ENCODE measurements around the gene MIDN.
"Not testable (repeated sequence)": the region's sequence is repeated elsewhere in the genome, so short reads cannot be mapped to it uniquely, and the experiment has no call there.

The MIDN gene

DNA sequence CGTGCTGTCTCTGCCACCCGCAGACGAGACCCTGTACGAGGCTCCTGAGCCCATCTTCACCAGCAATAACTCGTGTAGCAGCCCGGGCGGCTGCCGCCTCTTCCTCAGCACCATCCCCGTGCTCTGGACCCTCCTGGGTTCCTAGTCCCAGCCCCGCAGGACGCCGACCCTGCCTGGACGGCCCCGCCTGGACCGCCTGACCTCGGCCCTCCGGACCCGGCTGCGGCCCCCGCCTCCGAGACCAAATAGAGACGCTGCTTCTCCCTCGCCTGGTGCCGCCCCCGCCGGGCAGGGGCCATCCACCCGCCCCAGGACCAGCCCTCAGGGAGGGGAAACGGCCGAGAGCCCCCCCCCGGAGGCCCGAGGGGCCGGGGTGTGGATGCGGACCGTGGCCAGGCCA lies 51.4 kb downstream of the MIDN start:
- Mint-ChIP-seq H3K4me3 (no peak overlapping the region), H3K9me3 (no peaks in the 10 kb centered on the region), H3K27me3 (peaks cover 3% of the 10 kb centered on the region), H3K27ac (no peak overlapping the region), H3K4me1 (no peaks in the 10 kb centered on the region), H3K36me3 (ENCODE audit: low read depth) (no peaks in the 10 kb centered on the region)
- DNase-seq (no peak), ATAC-seq (no peak)

DNA sequence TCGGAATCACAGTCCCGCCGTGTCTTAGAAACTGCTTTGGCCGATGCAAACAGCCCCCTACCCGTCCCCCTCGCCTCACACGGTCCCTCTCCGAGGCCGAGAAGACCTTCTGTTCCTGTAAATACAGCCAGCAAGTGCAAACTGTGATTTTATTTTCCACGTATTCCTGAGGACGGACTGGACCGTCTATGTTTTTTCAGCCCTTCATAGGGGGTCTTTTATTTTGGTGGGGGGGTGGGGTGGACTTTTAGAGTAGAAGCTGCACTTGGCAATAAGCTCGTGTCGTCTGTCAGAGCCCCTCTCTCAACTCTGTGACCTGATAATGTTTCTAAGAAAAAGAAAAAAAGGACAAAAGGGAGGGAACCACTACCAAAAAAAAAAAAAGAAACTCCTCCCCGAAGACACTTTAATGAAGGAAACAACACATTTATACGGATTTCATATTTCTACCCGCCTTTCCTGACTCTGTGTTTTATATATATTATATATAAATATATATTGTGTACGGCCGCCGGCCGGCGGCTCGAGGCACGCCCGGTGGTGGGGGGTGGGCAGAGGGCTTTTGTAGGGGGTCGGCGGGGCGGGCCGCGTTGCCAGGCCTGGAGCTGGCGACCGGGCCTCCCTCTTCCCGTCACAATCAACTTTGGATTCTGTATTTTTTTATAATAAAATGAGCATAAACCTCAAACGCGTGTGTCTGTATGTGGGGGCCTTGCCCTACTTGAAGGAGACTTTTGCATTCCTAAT lies 52.5 kb downstream of the MIDN start:
- no peak for DNase-seq
- H3K4me1 Mint-ChIP-seq: no peaks in the 10 kb centered on the region
- H3K27me3 Mint-ChIP-seq: peaks cover 2% of the 10 kb centered on the region
- H3K27ac Mint-ChIP-seq: no peak overlapping the region
- no peaks in the 10 kb centered on the region for H3K36me3 Mint-ChIP-seq (ENCODE audit: low read depth)
- H3K4me3 Mint-ChIP-seq: no peak overlapping the region
- no peaks in the 10 kb centered on the region for H3K9me3 Mint-ChIP-seq
- no peak for ATAC-seq

- H3K27me3 Mint-ChIP-seq: peaks cover 2% of the 10 kb centered on the region
- no peaks in the 10 kb centered on the region for H3K36me3 Mint-ChIP-seq (ENCODE audit: low read depth)
- ATAC-seq (no peak), DNase-seq (no peak)
- no peaks in the 10 kb centered on the region for H3K4me1 Mint-ChIP-seq
- no peak overlapping the region for H3K27ac Mint-ChIP-seq
- no peaks in the 10 kb centered on the region for H3K9me3 Mint-ChIP-seq
- no peak overlapping the region for H3K4me3 Mint-ChIP-seq
These were observed 54.3 kb downstream of the MIDN start for GRCh38 chr19:1302533-1303239.

DNA sequence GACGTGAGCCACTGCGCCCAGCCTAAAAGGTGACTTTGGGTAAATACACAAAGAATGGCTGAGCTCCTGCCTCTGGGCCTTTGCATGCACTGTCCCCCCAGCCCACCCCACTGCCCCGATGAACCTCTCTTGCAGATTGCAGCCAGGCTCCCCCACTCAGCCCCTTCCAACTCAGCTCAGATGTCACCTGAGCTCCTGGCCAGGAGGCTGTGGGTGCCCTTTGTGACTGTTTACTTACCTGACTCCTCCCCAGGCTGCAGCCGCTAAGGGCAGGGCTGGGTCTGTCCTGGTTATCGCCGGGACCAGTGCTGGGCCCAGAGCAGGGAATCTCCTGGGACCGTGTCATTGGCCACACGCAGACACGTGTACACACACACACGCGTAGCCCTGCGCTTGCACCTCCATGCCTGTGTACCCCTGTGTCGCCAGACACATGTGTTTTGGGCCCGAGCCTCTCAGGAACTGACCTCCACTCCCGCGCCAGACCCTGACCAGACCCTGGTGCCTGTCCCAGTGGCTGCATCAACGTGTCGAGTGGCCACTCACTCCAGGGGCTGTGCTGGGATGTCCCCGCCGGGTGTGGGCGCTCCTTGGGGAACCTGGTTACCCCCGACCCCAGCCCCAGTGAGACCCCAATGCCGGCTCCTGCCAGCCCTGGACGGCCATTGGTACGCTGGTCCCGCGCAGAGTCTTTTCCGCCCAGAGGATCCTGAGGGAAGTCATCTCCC lies 56.0 kb downstream of the MIDN start:
- Mint-ChIP-seq H3K4me3 (no peak overlapping the region), H3K36me3 (ENCODE audit: low read depth) (no peaks in the 10 kb centered on the region), H3K4me1 (no peaks in the 10 kb centered on the region), H3K27me3 (no peaks in the 10 kb centered on the region), H3K9me3 (no peaks in the 10 kb centered on the region), H3K27ac (no peak overlapping the region)
- no peak for ATAC-seq
- DNase-seq: no peak

DNA sequence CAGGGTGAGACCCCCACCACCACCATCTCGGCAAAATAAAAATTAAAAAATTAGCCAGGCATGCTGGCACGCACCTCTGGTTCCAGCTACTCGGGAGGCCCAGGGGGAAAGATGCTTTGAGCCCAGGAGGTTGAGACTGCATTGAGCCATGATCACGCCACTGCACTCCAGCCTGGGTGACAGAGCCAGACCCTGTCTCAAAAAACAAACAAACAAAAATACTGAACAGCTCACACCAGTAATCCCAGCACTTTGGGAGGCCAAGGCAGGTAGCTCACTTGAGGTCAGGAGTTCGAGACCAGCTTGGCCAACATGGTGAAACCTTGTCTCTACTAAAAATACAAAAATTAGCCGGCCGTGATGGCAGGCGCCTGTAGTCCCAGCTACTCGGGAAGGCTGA lies 57.0 kb downstream of the MIDN start:
- H3K27me3 Mint-ChIP-seq; ATAC-seq; H3K4me3 Mint-ChIP-seq; DNase-seq; H3K36me3 Mint-ChIP-seq (ENCODE audit: low read depth); H3K27ac Mint-ChIP-seq; H3K9me3 Mint-ChIP-seq; H3K4me1 Mint-ChIP-seq: not testable (repeated sequence)

GRCh38 chr19:1307320-1307719 lies 58.9 kb downstream of the MIDN start:
- no peaks in the 10 kb centered on the region for H3K27me3 Mint-ChIP-seq
- no peaks in the 10 kb centered on the region for H3K9me3 Mint-ChIP-seq
- no peak overlapping the region for H3K4me3 Mint-ChIP-seq
- H3K27ac Mint-ChIP-seq: no peak overlapping the region
- ATAC-seq: no peak
- no peaks in the 10 kb centered on the region for H3K36me3 Mint-ChIP-seq (ENCODE audit: low read depth)
- no peak for DNase-seq
- no peaks in the 10 kb centered on the region for H3K4me1 Mint-ChIP-seq

DNA sequence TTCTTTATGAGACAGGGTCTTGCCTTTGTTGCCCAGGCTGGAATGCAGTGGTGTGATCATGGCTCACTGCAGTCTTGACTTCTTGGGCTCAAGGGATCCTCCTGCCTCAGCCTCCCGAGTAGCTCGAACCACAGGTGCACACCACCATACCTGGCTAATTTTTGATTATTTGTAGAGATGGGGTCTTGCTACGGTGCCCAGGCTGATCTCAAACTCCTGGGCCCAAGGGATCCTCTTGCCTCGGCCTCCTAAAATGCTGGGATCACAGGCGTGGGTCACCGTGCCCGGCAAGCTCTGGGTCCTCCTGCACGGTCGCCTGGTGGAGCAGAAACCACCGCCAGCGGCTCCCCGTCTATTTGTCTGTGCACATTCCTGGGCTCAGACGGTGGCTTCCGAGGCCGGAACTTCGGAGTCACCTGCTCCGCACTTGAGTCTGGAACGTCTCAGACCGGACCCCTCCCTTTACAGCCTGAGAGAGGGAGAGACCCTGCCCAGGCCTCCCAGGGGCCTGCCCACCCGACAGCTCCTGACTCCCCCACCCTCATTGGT lies 59.4 kb downstream of the MIDN start:
- Mint-ChIP-seq H3K9me3 (no peaks in the 10 kb centered on the region), H3K27ac (no peak overlapping the region), H3K4me3 (no peak overlapping the region)

GRCh38 chr19:1308718-1309117 lies 60.3 kb downstream of the MIDN start:
- H3K27ac Mint-ChIP-seq: no peak overlapping the region
- ATAC-seq: no peak
- H3K27me3 Mint-ChIP-seq: peaks cover 2% of the 10 kb centered on the region
- H3K4me3 Mint-ChIP-seq: no peak overlapping the region
- H3K9me3 Mint-ChIP-seq: no peaks in the 10 kb centered on the region
- H3K36me3 Mint-ChIP-seq (ENCODE audit: low read depth): no peaks in the 10 kb centered on the region
- no peak for DNase-seq
- H3K4me1 Mint-ChIP-seq: no peaks in the 10 kb centered on the region

More for the DNA sequence above, 59.4 kb downstream of the MIDN start:
- no peak for DNase-seq
- Mint-ChIP-seq H3K36me3 (ENCODE audit: low read depth) (no peaks in the 10 kb centered on the region), H3K4me1 (no peaks in the 10 kb centered on the region), H3K27me3 (no peaks in the 10 kb centered on the region)
- no peak for ATAC-seq
